Heart right ventricle (tissue), 16 donors: ENCODE data around the gene PEX19. TPM values are rescaled to one million over a fixed set of nuclear protein-coding genes. Genes with fewer than 3 reads are reported as not detected.

ENCODE experiments used
- ATAC-seq, 8 donors: fragments of 200-7000 bp; cut with Tn5 transposase; one replicate each; pipeline ENCODE4 v1.9.1; 2020; ENCODE audit warnings: mild to moderate bottlenecking in 8 of 8, moderate library complexity in 8 of 8, moderate number of reproducible peaks in 1 of 8
- DNase-seq, 2 donors: peaks; one replicate each; pipeline ENCODE4 v3.0.0-alpha.2; 2020
- H3K27ac ChIP-seq, 10 donors: fragments of 200-600 bp; sonication (generic) in 2 of 10; one replicate each; pipeline versions ENCODE4 v1.5.0 to v1.8.0; 2020 to 2022; ENCODE audit warnings: mild to moderate bottlenecking in 3 of 10
- H3K27me3 ChIP-seq, 7 donors: fragments of 200-600 bp; one replicate each; pipeline ENCODE4 v1.8.0; 2021 to 2022; ENCODE audit warnings: mild to moderate bottlenecking in 2 of 7
- H3K36me3 ChIP-seq, 9 donors: fragments of 200-600 bp; sonication (generic) in 1 of 9; one replicate each; pipeline versions ENCODE4 v1.5.0 to v1.8.0; 2020 to 2022; ENCODE audit warnings: mild to moderate bottlenecking in 2 of 9
- H3K4me1 ChIP-seq, 9 donors: fragments of 200-600 bp; sonication (generic) in 1 of 9; one replicate each; pipeline versions ENCODE4 v1.5.0 to v1.8.0; 2020 to 2022; ENCODE audit warnings: mild to moderate bottlenecking in 4 of 9
- H3K4me3 ChIP-seq, 10 donors: fragments of 200-600 bp; sonication (generic) in 2 of 10; one replicate each; pipeline versions ENCODE4 v1.5.0 to v1.8.0; 2020 to 2022; ENCODE audit warnings: mild to moderate bottlenecking in 7 of 10, moderate library complexity in 2 of 10
- H3K9me3 ChIP-seq, 11 donors: fragments of 200-600 bp in 10 of 11; sonication (generic) in 2 of 11; one replicate each; pipeline versions ENCODE4 v1.5.0 to v1.8.0; 2013 to 2022; ENCODE audit warnings: mild to moderate bottlenecking in 2 of 11, control low read depth in 1 of 11, moderate library complexity in 1 of 11
- WGBS, 2 donors: extraction: QIAGEN DNeasy Blood & Tissue Kit; methylation state at CpG; one replicate each; pipeline ENCODE4 v1.1.7; 2013; ENCODE audit warnings: inconsistent platforms in 1 of 2; 5-methylcytosine and 5-hydroxymethylcytosine counted together
- intact Hi-C, 10 donors: fragments of 100-400 bp; cut with DNase I; formaldehyde crosslinking; loops; one replicate each; pipeline versions ENCODE4 v1.11.1 to v1.14.2; 2022
- long read RNA-seq, 3 donors: library from polyadenylated mRNA; unstranded; transcript quantifications; one replicate each; pipeline ENCODE4 v2.0.0, GENCODE V29; 2020 to 2021
- polyA plus RNA-seq, 2 donors: library from polyadenylated mRNA; stranded (reverse); fragments of 200-250 nt; gene quantifications; one replicate each; pipeline ENCODE4 v1.2.3, GENCODE V29; 2013
- total RNA-seq, 10 donors: library from RNA; stranded (reverse); fragmentation: NEBNext Ultra II Directional in 3 of 10; extraction: Animal tissue kit (Norgen Biotek cat#: 25700) in 3 of 10; gene quantifications; one replicate each; pipeline versions ENCODE4 v1.2.1 to v1.2.4, GENCODE V29; 2021 to 2023
- TF ChIP-seq, protein P1 (sequence below), 9 donors: fragments of 200-600 bp; sonication (generic) in 2 of 9; IDR thresholded peaks; one replicate each; pipeline versions ENCODE4 v1.5.0 to v1.8.0; 2021 to 2022; ENCODE audit warnings: antibody characterized with exemption in 9 of 9, mild to moderate bottlenecking in 5 of 9, moderate library complexity in 1 of 9
- donor health status: Arrhythmogenic right ventricular cardiomyopathy.
- donor health status: ischemic (EF 13 %, LVEDD 7.1; RV severe dilation, severe dysfunction).
- donor health status: healthy with polysubstance abuse.
- donor health status: DM: no; HTN: yes; CAD: no.
- donor health status: DM: no; HTN: no; CAD: no.
- donor health status: ischemic (EF 25% LVEDD 6.9; RV normal size, moderate dysfunction).
- donor health status: ischemic (EF 25% LVEDD 5.7; RV mildly dilated, moderate dysfunction).
- donor health status: healthy.
- donor health status: DM: yes; HTN: yes; CAD: no.
- donor health status: Ischemic cardiomyopathy.
- donor health status: ischemic (EF 35%, LVEDD 5.7; RV mildly dilated, moderate dysfunction).
- donor health status: nonischemic (EF 11% LVEDD 7.7; RV severe dilation, severe dysfunction).
- donor health status: DM: yes; HTN: yes; CAD: no.
- donor health status: PGD.
- donor health status: ischemic (EF 29% LVEDD 5.4; RV normal size, mild dysfunction).
- donor health status: nonischemic (EF 23%, LVEDD 6.1; RV moderate dilation, normal function).

The PEX19 gene, protein sequence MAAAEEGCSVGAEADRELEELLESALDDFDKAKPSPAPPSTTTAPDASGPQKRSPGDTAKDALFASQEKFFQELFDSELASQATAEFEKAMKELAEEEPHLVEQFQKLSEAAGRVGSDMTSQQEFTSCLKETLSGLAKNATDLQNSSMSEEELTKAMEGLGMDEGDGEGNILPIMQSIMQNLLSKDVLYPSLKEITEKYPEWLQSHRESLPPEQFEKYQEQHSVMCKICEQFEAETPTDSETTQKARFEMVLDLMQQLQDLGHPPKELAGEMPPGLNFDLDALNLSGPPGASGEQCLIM
- 100 to 1,000 TPM in 1 of 10 donors, 10 to 100 TPM in 9; 72.9 to 100 (median 94.1) TPM for total RNA-seq
- 10 to 100 TPM; 11.9 to 25.2 TPM for polyA plus RNA-seq
- long read RNA-seq, donor 1, transcript PEX19-201 (8 exons, 3,661 nt): major isoform, 67 of 81 reads
- long read RNA-seq, donor 1, transcript PEX19-205 (7 exons, 3,504 nt): minor isoform, 8 of 81 reads
- long read RNA-seq, donor 1, partial matches to known transcripts: 5 of 81 reads
- long read RNA-seq, donor 1, other reads (novel, unspliced or antisense): 1 of 81 reads
- long read RNA-seq, donor 2, transcript PEX19-205 (7 exons, 3,504 nt): minor isoform, 8 of 94 reads
- long read RNA-seq, donor 2, transcript PEX19-201 (8 exons, 3,661 nt): major isoform, 79 of 94 reads
- long read RNA-seq, donor 2, partial matches to known transcripts: 6 of 94 reads
- long read RNA-seq, donor 2, other reads (novel, unspliced or antisense): 1 of 94 reads
- long read RNA-seq, donor 3, transcript PEX19-201 (8 exons, 3,661 nt): major isoform, 161 of 204 reads
- long read RNA-seq, donor 3, transcript PEX19-205 (7 exons, 3,504 nt): minor isoform, 17 of 204 reads
- long read RNA-seq, donor 3, partial matches to known transcripts: 20 of 204 reads
- long read RNA-seq, donor 3, other reads (novel, unspliced or antisense): 4 of 204 reads

DNA sequence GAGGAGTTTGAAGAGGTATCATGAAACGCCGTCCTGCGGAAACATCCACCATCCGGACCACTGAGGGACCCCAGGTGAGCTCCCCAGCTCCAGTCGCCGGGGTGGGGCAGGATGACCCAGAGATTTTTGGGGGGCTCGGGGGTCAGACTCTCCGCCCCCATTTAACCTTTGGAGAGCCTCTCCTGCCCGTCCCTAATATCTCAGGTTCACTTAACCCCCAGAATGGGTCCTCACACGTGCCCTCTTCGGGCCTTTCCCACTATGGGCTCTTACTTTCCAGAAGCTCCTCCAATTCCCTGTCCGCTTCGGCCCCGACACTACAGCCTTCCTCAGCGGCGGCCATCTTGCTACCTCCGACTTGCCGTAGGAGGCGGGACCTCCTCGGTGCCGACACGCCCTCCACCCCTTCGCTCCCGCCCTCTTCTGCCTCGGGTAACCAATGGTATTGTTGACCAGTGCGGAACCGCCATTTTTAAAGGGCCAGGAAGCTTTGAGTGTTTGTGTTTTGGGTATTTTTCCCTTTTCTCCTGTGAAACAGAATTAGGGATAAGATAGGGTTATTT is at the start of gene PEX19:
TSS of gene PEX19 (minus strand) at position 352 of the 563 bp plus-strand sequence. CDS start at position 343, 9 bp downstream.
- WGBS, 2 donors: 0% methylated on average over 27 of the region's 27 CpGs
- DNase-seq (peak; percentile 93 to 94), ATAC-seq (peak; percentile 98 to 100 (median 100))
- Histone ChIP-seq H3K27ac (peak within 1 kb of the TSS; percentile 30 to 92 (median 82)), H3K9me3 (no peaks in the 10 kb centered on the region), H3K4me1 (peaks cover 9 to 28% (median 20%) of the 10 kb centered on the region in 9 donors), H3K36me3 (peaks cover 0 to 56% (median 41%) of the 10 kb centered on the region in 9 donors), H3K27me3 (no peaks in the 10 kb centered on the region), H3K4me3 (peak within 1 kb of the TSS; percentile 68 to 98 (median 80))
- TF ChIP-seq, protein P1, sequence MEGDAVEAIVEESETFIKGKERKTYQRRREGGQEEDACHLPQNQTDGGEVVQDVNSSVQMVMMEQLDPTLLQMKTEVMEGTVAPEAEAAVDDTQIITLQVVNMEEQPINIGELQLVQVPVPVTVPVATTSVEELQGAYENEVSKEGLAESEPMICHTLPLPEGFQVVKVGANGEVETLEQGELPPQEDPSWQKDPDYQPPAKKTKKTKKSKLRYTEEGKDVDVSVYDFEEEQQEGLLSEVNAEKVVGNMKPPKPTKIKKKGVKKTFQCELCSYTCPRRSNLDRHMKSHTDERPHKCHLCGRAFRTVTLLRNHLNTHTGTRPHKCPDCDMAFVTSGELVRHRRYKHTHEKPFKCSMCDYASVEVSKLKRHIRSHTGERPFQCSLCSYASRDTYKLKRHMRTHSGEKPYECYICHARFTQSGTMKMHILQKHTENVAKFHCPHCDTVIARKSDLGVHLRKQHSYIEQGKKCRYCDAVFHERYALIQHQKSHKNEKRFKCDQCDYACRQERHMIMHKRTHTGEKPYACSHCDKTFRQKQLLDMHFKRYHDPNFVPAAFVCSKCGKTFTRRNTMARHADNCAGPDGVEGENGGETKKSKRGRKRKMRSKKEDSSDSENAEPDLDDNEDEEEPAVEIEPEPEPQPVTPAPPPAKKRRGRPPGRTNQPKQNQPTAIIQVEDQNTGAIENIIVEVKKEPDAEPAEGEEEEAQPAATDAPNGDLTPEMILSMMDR (IDR thresholded peaks at IDR 0.05): peak in 1 of 9 donors; percentile 14
- intact Hi-C loops: loop anchor here in 1 of 10 donors (2.0 kb wide), 1 partner anchor 176 kb away; no protein-coding TSS in a partner anchor

DNA sequence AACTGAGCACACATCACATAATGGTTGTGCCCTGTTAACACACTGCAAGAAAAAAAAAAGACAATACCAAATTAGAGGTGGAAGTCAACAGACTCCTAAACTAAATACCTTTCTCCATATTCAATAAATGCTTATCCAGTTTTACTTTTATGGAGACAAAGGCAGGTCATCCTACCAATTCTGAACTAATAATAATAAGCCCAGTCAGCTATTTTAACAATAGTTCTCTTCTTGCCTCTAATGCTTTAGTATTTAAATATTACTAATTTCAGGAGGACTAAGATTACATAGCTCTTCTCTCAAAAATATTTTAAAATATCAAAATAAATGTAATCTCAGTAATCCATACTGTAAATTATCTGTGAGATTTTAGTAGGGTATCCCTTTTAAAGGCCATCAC is 47.6 kb upstream of the PEX19 start:
- TF ChIP-seq, protein P1 (IDR thresholded peaks at IDR 0.05): no peak
- peaks cover 0 to 100% (median 61%) of the 10 kb centered on the region in 9 donors for H3K36me3 ChIP-seq
- H3K4me3 ChIP-seq: no peak overlapping the region
- no peaks in the 10 kb centered on the region for H3K9me3 ChIP-seq
- DNase-seq (no peak), ATAC-seq (no peak)
- no peaks in the 10 kb centered on the region for H3K27me3 ChIP-seq
- intact Hi-C loops: loop anchor here in 2 of 10 donors (5.0 kb wide), 1 partner anchor 35 kb away; no protein-coding TSS in a partner anchor
- H3K27ac ChIP-seq: no peak overlapping the region
- H3K4me1 ChIP-seq: peaks cover 0 to 2% (median 0%) of the 10 kb centered on the region in 9 donors

DNA sequence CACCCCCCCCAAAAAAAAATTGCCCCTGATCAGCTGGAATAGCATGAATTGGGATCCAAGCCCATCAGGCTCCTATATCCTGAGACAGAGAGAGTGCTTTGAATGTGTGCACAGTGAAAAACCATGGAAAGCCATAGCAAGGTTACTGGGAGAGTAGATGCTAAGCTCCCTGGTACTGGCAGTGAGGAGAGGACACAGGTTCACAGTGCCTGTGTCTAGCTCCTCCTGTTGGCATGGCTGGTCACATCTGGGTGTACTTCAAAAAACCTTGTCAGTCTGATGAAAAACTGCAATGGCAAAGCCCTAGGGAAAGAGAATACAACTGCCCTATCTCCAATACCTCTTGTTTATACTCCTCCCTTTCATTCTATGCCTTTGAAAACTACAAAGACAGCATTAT is 45.2 kb upstream of the PEX19 start:
- DNase-seq (no peak), ATAC-seq (no peak)
- Histone ChIP-seq H3K27ac (no peak overlapping the region), H3K4me3 (no peak overlapping the region), H3K4me1 (peaks cover 0 to 10% (median 0%) of the 10 kb centered on the region in 9 donors), H3K36me3 (peaks cover 0 to 100% (median 77%) of the 10 kb centered on the region in 9 donors), H3K9me3 (no peaks in the 10 kb centered on the region), H3K27me3 (no peaks in the 10 kb centered on the region)
- intact Hi-C loops: loop anchor here in 2 of 10 donors (5.0 kb wide), 1 partner anchor 33 kb away; no protein-coding TSS in a partner anchor
- TF ChIP-seq, protein P1 (IDR thresholded peaks at IDR 0.05): no peak

DNA sequence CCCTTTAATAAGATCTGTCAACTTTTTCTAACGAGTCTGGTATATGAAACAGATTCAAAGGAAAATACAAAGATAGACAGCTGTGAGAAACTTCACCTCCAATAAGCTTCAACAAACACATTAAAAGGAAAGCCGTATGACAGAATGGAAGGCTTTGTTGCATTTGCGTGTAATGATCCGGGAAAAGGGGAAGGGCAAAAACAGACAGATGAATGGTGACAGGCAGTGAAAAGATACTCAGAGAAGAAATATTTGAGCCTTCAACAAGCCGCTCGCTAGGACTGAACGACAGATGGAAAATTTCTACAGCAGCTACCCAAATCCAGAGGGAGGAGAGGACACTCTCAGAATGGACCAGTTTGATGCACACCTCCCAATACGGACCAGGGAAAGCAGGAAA is 43.3 kb upstream of the PEX19 start:
- Histone ChIP-seq H3K27me3 (no peaks in the 10 kb centered on the region), H3K4me1 (peaks cover 0 to 10% (median 0%) of the 10 kb centered on the region in 9 donors), H3K36me3 (peaks cover 0 to 100% (median 79%) of the 10 kb centered on the region in 9 donors), H3K4me3 (no peak overlapping the region), H3K9me3 (no peaks in the 10 kb centered on the region), H3K27ac (no peak overlapping the region)
- DNase-seq (no peak), ATAC-seq (no peak)
- TF ChIP-seq, protein P1 (IDR thresholded peaks at IDR 0.05): no peak
- intact Hi-C loops: loop anchor here in 1 of 10 donors (5.0 kb wide), 1 partner anchor 36 kb away; no protein-coding TSS in a partner anchor
- 67 to 69% methylated on average over 8 of the region's 8 CpGs for WGBS, 2 donors
